HCT116 (cell line): ENCODE data around the gene FOXO6. TPM values are rescaled to one million over a fixed set of nuclear protein-coding genes. Genes with fewer than 3 reads are reported as not detected.

Experiments used
- ATAC-seq: fragments of 200-7000 bp; cut with Tn5 transposase; 2 replicates; pipeline ENCODE4 v1.9.1; 2020; ENCODE audit warnings: mild to moderate bottlenecking, moderate library complexity
- BruUV-seq: library from RNA; stranded (reverse); fragments of 400-500 nt; replicated peaks from 2 replicates; lab custom pipeline; 2021; lab: Mats Ljungman, UMichigan
- CTCF ChIA-PET: fragments of 300-600 bp; sonication (Branson Sonifier 250); formaldehyde crosslinking; loops from one replicate; lab custom pipeline; 2021; ENCODE audit warnings: antibody characterized with exemption; lab: Charles Lee
- POLR2A ChIA-PET: fragments of 300-600, 350-600 bp; sonication (Branson Sonifier 250); formaldehyde crosslinking; loops from one replicate; lab custom pipeline; 2021; ENCODE audit warnings: antibody characterized with exemption; lab: Charles Lee
- RAD21 ChIA-PET, 2 experiments: fragments of 300-600 bp; sonication (Branson Sonifier 250); formaldehyde crosslinking; loops; one replicate each; lab custom pipeline; 2023; ENCODE audit warnings: low total read pairs in 2 of 2; ENCODE audit not compliant: uncharacterized antibody in 2 of 2, unreplicated experiment in 2 of 2, low non-redundant PET in 1 of 2; lab: Charles Lee
- DNase-seq: peaks from one replicate; pipeline ENCODE4 v3.0.0-alpha.2; 2010; ENCODE audit warnings: low read depth, low spot score
- H2AFZ ChIP-seq: fragments of 200-600 bp; shearing (Covaris generic), sonication (generic); 2 replicates; pipeline ENCODE4 v1.6.1; 2017; ENCODE audit warnings: low read depth, mixed run types, mixed read lengths, antibody characterized with exemption, low read length; ENCODE audit not compliant: poor library complexity, severe bottlenecking
- H3K27ac ChIP-seq: 2 replicates; pipeline ENCODE4 v1.5.1; 2012; ENCODE audit warnings: low read depth, low read length
- H3K27me3 ChIP-seq: fragments of 200-600 bp; sonication (generic); 2 replicates; pipeline ENCODE4 v1.6.1; 2016; ENCODE audit warnings: mixed run types, low read length, mixed read lengths; ENCODE audit not compliant: insufficient read depth
- H3K36me3 ChIP-seq, 2 experiments: fragments of 200-500 bp in 1 of 2; fragments of 200-600 bp in 1 of 2; sonication (Bioruptor generic) in 1 of 2; sonication (generic) in 1 of 2; 2 replicates each; pipeline versions ENCODE4 v1.5.1 to v1.6.1; 2014 to 2016; ENCODE audit warnings: low read length in 2 of 2, inconsistent platforms in 1 of 2, mixed read lengths in 1 of 2, mixed run types in 1 of 2; ENCODE audit not compliant: insufficient read depth in 2 of 2, control insufficient read depth in 1 of 2
- H3K4me1 ChIP-seq, 2 experiments: fragments of 200-600 bp in 1 of 2; sonication (generic) in 1 of 2; 2 replicates each; pipeline versions ENCODE4 v1.5.1 to v1.6.1; 2012 to 2017; ENCODE audit warnings: low read length in 2 of 2, inconsistent platforms in 1 of 2, mild to moderate bottlenecking in 1 of 2, mixed read lengths in 1 of 2, mixed run types in 1 of 2, moderate library complexity in 1 of 2; ENCODE audit not compliant: insufficient read depth in 2 of 2, control insufficient read depth in 1 of 2
- H3K4me2 ChIP-seq: fragments of 200-600 bp; sonication (generic); 2 replicates; pipeline ENCODE4 v1.6.1; 2017; ENCODE audit warnings: mixed run types, low read length, mixed read lengths
- H3K4me3 ChIP-seq, 2 experiments: fragments of 200-600 bp in 1 of 2; sonication (generic) in 1 of 2; replicated peaks in 1 of 2; 2 replicates each; pipeline ENCODE4 v1.5.1; 2011 to 2016; ENCODE audit warnings: low read length in 2 of 2, control low read depth in 1 of 2, low read depth in 1 of 2, mild to moderate bottlenecking in 1 of 2, mixed read lengths in 1 of 2, mixed run types in 1 of 2
- H3K79me2 ChIP-seq: fragments of 200-600 bp; sonication (generic); 2 replicates; pipeline ENCODE4 v1.6.1; 2017; ENCODE audit warnings: mild to moderate bottlenecking, mixed run types, low read length, moderate library complexity, mixed read lengths; ENCODE audit not compliant: insufficient read depth
- H3K9ac ChIP-seq: fragments of 200-600 bp; sonication (generic); 2 replicates; pipeline ENCODE4 v1.6.1; 2016; ENCODE audit warnings: low read length, mixed read lengths
- H3K9me2 ChIP-seq: fragments of 200-600 bp; sonication (generic), shearing (Covaris generic); 2 replicates; pipeline ENCODE4 v1.6.1; 2017; ENCODE audit warnings: mixed run types, mild to moderate bottlenecking, moderate library complexity; ENCODE audit not compliant: insufficient read depth
- H3K9me3 ChIP-seq, 2 experiments: fragments of 200-500 bp in 1 of 2; fragments of 200-600 bp in 1 of 2; sonication (Bioruptor generic) in 1 of 2; sonication (generic) in 1 of 2; 2 replicates each; pipeline ENCODE4 v1.6.1; 2014 to 2017; ENCODE audit warnings: low read length in 2 of 2, mixed read lengths in 2 of 2, inconsistent platforms in 1 of 2, low read depth in 1 of 2, mild to moderate bottlenecking in 1 of 2, mixed run types in 1 of 2, moderate library complexity in 1 of 2; ENCODE audit not compliant: control insufficient read depth in 1 of 2, insufficient read depth in 1 of 2
- H4K20me1 ChIP-seq: fragments of 200-600 bp; sonication (generic), shearing (Covaris generic); 2 replicates; pipeline ENCODE4 v1.6.1; 2017; ENCODE audit warnings: mixed run types, mild to moderate bottlenecking, moderate library complexity; ENCODE audit not compliant: insufficient read depth
- ATF3 ChIP-seq: IDR thresholded peaks from 2 replicates; pipeline ENCODE4 v1.6.1; 2012
- CEBPB ChIP-seq: IDR thresholded peaks from 2 replicates; pipeline ENCODE4 v1.6.1; 2012; ENCODE audit warnings: low read depth
- EGR1 ChIP-seq: IDR thresholded peaks from 2 replicates; pipeline ENCODE4 v1.6.1; 2012; ENCODE audit warnings: low read depth
- FOSL1 ChIP-seq: IDR thresholded peaks from 2 replicates; pipeline ENCODE4 v1.6.1; 2012; ENCODE audit warnings: low read depth
- JUND ChIP-seq: IDR thresholded peaks from 2 replicates; pipeline ENCODE4 v1.6.1; 2012
- MAX ChIP-seq: IDR thresholded peaks from 2 replicates; pipeline ENCODE4 v1.6.1; 2012
- POLR2AphosphoS5 ChIP-seq: IDR thresholded peaks from 2 replicates; pipeline ENCODE4 v1.6.1; 2011; ENCODE audit warnings: mild to moderate bottlenecking, low read depth, low read length, moderate library complexity
- RAD21 ChIP-seq: IDR thresholded peaks from 2 replicates; pipeline ENCODE4 v1.6.1; 2012; ENCODE audit warnings: low read depth, mild to moderate bottlenecking
- SIN3A ChIP-seq: IDR thresholded peaks from 2 replicates; pipeline ENCODE4 v1.6.1; 2012; ENCODE audit warnings: low read depth
- SP1 ChIP-seq: IDR thresholded peaks from 2 replicates; pipeline ENCODE4 v1.6.1; 2012; ENCODE audit warnings: low read depth
- SRF ChIP-seq: IDR thresholded peaks from 2 replicates; pipeline ENCODE4 v1.6.1; 2012; ENCODE audit warnings: low read depth
- YY1 ChIP-seq: IDR thresholded peaks from 2 replicates; pipeline ENCODE4 v1.6.1; 2011; ENCODE audit warnings: low read length, low read depth, moderate library complexity, mild to moderate bottlenecking; ENCODE audit not compliant: insufficient replicate concordance; ENCODE audit errors: extremely low read depth
- ZFX ChIP-seq: fragments of 450-650 bp; IDR thresholded peaks from 2 replicates; pipeline ENCODE4 v1.6.1; 2017
- intact Hi-C: fragments of 100-400 bp; cut with micrococcal nuclease; formaldehyde crosslinking; loops from 2 replicates; pipeline ENCODE4 v1.10.0; 2022
- total RNA-seq: library from RNA; stranded (reverse); gene quantifications from one replicate; pipeline ENCODE4 v1.2.1, GENCODE V29; 2021; ENCODE audit not compliant: unreplicated experiment

Gene FOXO6
- total RNA-seq, 1 experiment from 2014 or later: 7.0 TPM

GRCh38 chr1:41372600-41372993 lies 11.4 kb downstream of the FOXO6 start (continued):
- TF ChIP-seq RAD21: no peak
- TF ChIP-seq, all 23 proteins: peak for 0

GRCh38 chr1:41373373-41373772 lies 12.1 kb downstream of the FOXO6 start:
- intact Hi-C loops: no loop called here
- DNase-seq: no peak
- no peaks in the 10 kb centered on the region for H3K27me3 ChIP-seq
- RAD21 ChIA-PET: no interaction called here
- CTCF ChIA-PET: no interaction called here
- no peaks in the 10 kb centered on the region for H3K9me2 ChIP-seq
- ATAC-seq: no peak
- no peaks in the 10 kb centered on the region for H4K20me1 ChIP-seq
- H3K4me2 ChIP-seq: no peak overlapping the region
- BruUV-seq: no TSS peak
- H3K36me3 ChIP-seq: no peaks in the 10 kb centered on the region
- no peaks in the 10 kb centered on the region for H3K9me3 ChIP-seq
- no peak overlapping the region for H3K4me3 ChIP-seq
- H3K4me1 ChIP-seq: peaks cover 10 to 13% of the 10 kb centered on the region in 2 experiments
- no peak for TF ChIP-seq MAX
- TF ChIP-seq EGR1: no peak
- TF ChIP-seq ATF3: no peak
- no peak for TF ChIP-seq SP1
- no peak for TF ChIP-seq JUND
- no peak for TF ChIP-seq FOSL1
- TF ChIP-seq SIN3A: no peak
- no peak for TF ChIP-seq CEBPB
- TF ChIP-seq ZFX: no peak
- no peak for TF ChIP-seq YY1
- TF ChIP-seq SRF: no peak
- no peak for TF ChIP-seq POLR2AphosphoS5
- H3K27ac ChIP-seq: no peak overlapping the region
- POLR2A ChIA-PET: interaction anchor here (1.3 kb wide), 1 partner anchor 9 kb away, joined by 3 read pairs; no protein-coding TSS in a partner anchor
- no peak overlapping the region for H2AFZ ChIP-seq
- H3K79me2 ChIP-seq: no peaks in the 10 kb centered on the region
- no peak overlapping the region for H3K9ac ChIP-seq
